ENCODE results near the gene LCN10. TPM values are rescaled to one million over a fixed set of nuclear protein-coding genes. Genes with fewer than 3 reads are reported as not detected.

The LCN10 gene
- total and polyA plus RNA-seq, 2 experiments from 2014 or later, result not detected

DNA sequence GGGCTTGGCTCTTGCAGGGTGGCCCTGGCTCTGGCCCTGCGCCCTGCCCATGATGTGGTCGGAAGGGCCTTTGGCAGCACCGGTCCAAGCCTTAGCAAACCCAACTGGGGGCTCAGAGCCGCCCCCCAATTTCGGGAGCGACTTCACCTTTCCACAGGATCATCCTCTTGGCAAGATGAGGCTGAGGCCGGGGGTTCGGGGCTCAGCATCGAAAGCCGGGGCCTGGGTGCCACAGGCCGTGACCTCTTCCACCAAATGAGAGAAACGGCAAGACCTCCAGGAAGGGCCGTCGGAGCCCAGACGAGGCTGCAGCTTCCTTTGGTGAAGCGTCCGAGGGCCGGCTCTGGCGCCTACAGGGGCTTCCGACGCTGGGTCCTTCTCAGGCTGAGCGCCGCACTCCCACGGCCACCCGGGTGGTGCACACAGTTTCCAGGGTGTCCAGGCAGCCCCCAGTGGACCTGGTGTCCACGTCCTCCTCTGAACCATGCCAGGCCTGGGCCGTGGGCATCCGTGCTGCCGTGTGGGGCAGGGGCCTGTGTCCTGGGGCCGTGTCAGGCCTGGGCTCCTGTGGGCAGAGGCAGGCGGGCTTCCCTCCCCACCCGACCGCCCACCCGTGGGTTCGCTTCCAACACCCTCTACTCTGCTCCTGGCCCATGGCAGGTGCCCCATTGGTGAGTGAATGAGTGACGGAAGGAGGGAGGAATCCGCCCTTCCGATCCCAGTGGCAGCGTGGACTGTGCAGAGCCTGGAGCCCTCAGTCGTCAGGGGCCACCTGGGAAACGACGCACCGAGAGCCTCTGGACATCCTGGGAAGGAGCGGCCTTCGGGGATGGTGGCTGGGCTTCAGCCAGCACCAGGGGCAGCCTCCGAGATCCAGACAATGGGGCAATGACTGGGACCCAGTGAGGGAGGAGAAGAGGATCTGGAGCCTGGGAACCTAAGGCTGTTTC lies 50.3 kb downstream of the LCN10 start:
- Histone ChIP-seq H3K27me3 (no peaks in the 10 kb centered on the region), H3K9me2 (replicated peaks; ENCODE audit: insufficient read depth) (no peaks in the 10 kb centered on the region), H3K4me2 (peak overlapping the region; percentile 47), H4K20me1 (ENCODE audit: insufficient read depth, poor library complexity, severe bottlenecking) (no peaks in the 10 kb centered on the region), H3K4me3 (no peak overlapping the region), H3K79me2 (no peaks in the 10 kb centered on the region), H3K27ac (peak overlapping the region; percentile 98), H3K9me3 (ENCODE audit: low read depth) (no peaks in the 10 kb centered on the region), H2AFZ (no peak overlapping the region), H3K4me1 (ENCODE audit: insufficient read depth) (peaks cover 31% of the 10 kb centered on the region), H3K36me3 (replicated peaks; ENCODE audit: insufficient read depth, low read depth) (no peaks in the 10 kb centered on the region)
- no peak for DNase-seq (ENCODE audit: low spot score)
- WGBS (ENCODE audit: low lambda C conversion rate, missing lambda C conversion rate), result 90% methylated on average over 46 of the region's 46 CpGs
- TF ChIP-seq EZH2phosphoT487 (IDR thresholded peaks at IDR 0.05; ENCODE audit: low read depth, severe bottlenecking, unreplicated experiment) (no peak), EZH2 (IDR thresholded peaks at IDR 0.05; ENCODE audit: borderline replicate concordance) (no peak)
- TF ChIP-seq, protein P1, sequence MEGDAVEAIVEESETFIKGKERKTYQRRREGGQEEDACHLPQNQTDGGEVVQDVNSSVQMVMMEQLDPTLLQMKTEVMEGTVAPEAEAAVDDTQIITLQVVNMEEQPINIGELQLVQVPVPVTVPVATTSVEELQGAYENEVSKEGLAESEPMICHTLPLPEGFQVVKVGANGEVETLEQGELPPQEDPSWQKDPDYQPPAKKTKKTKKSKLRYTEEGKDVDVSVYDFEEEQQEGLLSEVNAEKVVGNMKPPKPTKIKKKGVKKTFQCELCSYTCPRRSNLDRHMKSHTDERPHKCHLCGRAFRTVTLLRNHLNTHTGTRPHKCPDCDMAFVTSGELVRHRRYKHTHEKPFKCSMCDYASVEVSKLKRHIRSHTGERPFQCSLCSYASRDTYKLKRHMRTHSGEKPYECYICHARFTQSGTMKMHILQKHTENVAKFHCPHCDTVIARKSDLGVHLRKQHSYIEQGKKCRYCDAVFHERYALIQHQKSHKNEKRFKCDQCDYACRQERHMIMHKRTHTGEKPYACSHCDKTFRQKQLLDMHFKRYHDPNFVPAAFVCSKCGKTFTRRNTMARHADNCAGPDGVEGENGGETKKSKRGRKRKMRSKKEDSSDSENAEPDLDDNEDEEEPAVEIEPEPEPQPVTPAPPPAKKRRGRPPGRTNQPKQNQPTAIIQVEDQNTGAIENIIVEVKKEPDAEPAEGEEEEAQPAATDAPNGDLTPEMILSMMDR (IDR thresholded peaks at IDR 0.05; ENCODE audit: poor library complexity), result no peak

DNA sequence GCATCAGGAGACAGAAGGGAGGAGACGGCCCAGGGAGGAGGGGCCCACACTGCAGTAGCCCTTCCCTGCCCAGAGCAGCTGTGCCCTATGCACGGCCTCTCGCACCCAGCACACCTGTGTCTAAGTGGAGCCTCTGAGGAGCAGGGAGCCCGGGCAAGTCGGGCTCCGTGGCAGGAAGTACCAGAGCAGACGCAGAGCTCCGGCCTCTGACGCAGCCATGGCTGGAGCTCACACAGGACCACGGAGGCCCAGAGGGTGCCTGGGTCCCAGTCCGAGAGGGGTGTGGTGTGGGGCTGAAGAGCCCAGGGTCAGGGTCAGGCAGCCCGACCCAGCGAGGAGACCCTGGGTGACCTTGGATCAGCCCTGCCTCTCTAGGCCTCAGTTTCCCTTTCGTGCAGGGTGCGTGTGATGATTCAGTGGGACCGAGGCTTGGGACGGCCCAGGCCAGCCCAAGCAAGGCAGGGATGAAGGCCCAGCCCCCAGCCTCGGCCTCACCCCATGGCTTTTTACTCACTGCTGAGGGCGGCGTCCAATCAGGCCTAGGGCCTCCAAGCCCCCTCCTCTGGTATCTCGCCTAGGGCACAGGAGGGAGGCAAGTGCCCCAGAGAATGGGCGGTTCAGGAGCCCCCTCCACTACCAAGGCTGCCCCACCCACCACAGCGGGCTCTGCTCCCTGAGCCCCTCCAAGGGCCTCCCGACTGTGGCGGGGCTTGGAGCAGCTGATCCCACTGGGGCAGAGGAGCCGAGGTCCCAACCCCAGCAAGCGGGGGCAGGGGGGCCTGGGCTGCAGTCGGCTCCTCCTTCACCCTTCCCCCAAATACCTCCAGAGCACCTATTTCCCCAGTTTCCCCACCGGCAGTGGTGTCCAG lies 51.2 kb downstream of the LCN10 start:
- 87% methylated on average over 23 of the region's 29 CpGs for WGBS (ENCODE audit: low lambda C conversion rate, missing lambda C conversion rate)
- H3K27me3 ChIP-seq, result no peaks in the 10 kb centered on the region
- H3K4me2 ChIP-seq, result no peak overlapping the region
- H3K4me1 ChIP-seq (ENCODE audit: insufficient read depth), result peaks cover 29% of the 10 kb centered on the region
- no peaks in the 10 kb centered on the region for H4K20me1 ChIP-seq (ENCODE audit: insufficient read depth, poor library complexity, severe bottlenecking)
- no peak overlapping the region for H2AFZ ChIP-seq
- H3K27ac ChIP-seq, result no peak overlapping the region
- DNase-seq (ENCODE audit: low spot score), result no peak
- H3K79me2 ChIP-seq, result peaks cover 3% of the 10 kb centered on the region
- H3K36me3 ChIP-seq (replicated peaks; ENCODE audit: insufficient read depth, low read depth), result no peaks in the 10 kb centered on the region
- no peak overlapping the region for H3K4me3 ChIP-seq
- no peaks in the 10 kb centered on the region for H3K9me2 ChIP-seq (replicated peaks; ENCODE audit: insufficient read depth)
- TF ChIP-seq, protein P1 (IDR thresholded peaks at IDR 0.05; ENCODE audit: poor library complexity), result no peak
- no peak for TF ChIP-seq EZH2phosphoT487 (IDR thresholded peaks at IDR 0.05; ENCODE audit: low read depth, severe bottlenecking, unreplicated experiment)
- no peak for TF ChIP-seq EZH2 (IDR thresholded peaks at IDR 0.05; ENCODE audit: borderline replicate concordance)
- no peaks in the 10 kb centered on the region for H3K9me3 ChIP-seq (ENCODE audit: low read depth)

DNA sequence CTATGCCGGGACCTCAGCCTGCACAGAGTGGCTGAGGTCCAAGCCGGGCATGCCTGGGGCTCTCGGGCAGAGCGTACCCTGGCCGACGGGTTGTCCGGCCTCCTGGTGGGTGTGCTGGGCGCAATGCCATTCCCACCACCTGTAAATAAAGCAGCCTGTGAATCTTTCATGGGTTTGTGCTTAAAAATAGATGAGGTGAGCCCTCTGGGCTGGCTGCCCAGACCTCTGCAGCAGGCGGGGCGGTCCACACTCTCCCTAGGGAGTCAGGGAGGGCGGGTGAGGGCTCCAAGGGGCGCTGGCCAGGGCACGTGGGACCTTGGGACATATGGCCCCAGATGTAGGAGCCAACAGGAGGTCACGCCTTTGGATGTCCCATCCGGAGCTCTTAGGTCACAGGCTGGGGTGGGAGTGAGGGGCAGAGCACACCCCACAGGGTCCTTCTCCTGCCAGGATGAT lies 51.9 kb downstream of the LCN10 start:
- Histone ChIP-seq H3K4me1 (ENCODE audit: insufficient read depth) (peaks cover 36% of the 10 kb centered on the region), H2AFZ (no peak overlapping the region), H3K79me2 (peaks cover 10% of the 10 kb centered on the region), H4K20me1 (ENCODE audit: insufficient read depth, poor library complexity, severe bottlenecking) (peaks cover 4% of the 10 kb centered on the region), H3K4me3 (no peak overlapping the region), H3K27ac (no peak overlapping the region), H3K9me3 (ENCODE audit: low read depth) (no peaks in the 10 kb centered on the region), H3K36me3 (replicated peaks; ENCODE audit: insufficient read depth, low read depth) (no peaks in the 10 kb centered on the region), H3K9me2 (replicated peaks; ENCODE audit: insufficient read depth) (no peaks in the 10 kb centered on the region), H3K4me2 (no peak overlapping the region), H3K27me3 (no peaks in the 10 kb centered on the region)
- WGBS (ENCODE audit: low lambda C conversion rate, missing lambda C conversion rate), result 94% methylated on average over 13 of the region's 15 CpGs
- DNase-seq (ENCODE audit: low spot score), result no peak
- no peak for TF ChIP-seq EZH2phosphoT487 (IDR thresholded peaks at IDR 0.05; ENCODE audit: low read depth, severe bottlenecking, unreplicated experiment)
- TF ChIP-seq, protein P1 (IDR thresholded peaks at IDR 0.05; ENCODE audit: poor library complexity), result no peak
- no peak for TF ChIP-seq EZH2 (IDR thresholded peaks at IDR 0.05; ENCODE audit: borderline replicate concordance)

All from hepatocyte (in vitro differentiated cells).